Measurements from ENCODE around the gene SFXN1. TPM values are rescaled to one million over a fixed set of nuclear protein-coding genes. Genes with fewer than 3 reads are reported as not detected.

Gene SFXN1
- total RNA-seq, 1 donor: 40.9 TPM

DNA sequence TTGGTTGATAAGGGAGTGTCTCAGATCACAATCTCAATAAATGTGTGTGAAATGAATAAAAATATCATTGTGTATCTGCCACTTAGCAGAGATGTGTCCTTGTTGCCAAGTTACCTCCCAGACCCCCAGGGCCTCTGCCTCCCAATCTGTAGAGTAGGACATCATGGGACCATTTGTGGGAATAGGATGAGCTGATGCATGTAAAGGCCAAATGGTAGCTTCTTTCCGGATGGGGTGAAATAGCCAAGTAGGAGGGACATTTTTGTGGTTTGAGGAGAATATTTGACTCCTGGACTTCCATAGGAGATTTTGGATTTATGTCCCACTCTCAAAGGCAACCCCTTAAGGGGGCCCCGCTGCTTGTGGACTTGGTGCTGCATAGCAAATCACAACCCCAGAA lies 96.9 kb downstream of the SFXN1 start:
- H4K20me1 ChIP-seq (ENCODE audit: insufficient read depth, low read length): no peaks in the 10 kb centered on the region
- no peak for DNase-seq (ENCODE audit: insufficient read length, low spot score, missing footprints)
- H3K79me2 ChIP-seq (ENCODE audit: insufficient read depth, low read length): no peaks in the 10 kb centered on the region
- H3K27ac ChIP-seq (ENCODE audit: low read depth, low read length): no peak overlapping the region
- H3K4me2 ChIP-seq (ENCODE audit: insufficient read depth, low read length): no peak overlapping the region
- no peak overlapping the region for H3K4me3 ChIP-seq (ENCODE audit: insufficient read depth, low read length)
- H3K27me3 ChIP-seq (ENCODE audit: insufficient read depth, low read length): no peaks in the 10 kb centered on the region
- H2AFZ ChIP-seq (ENCODE audit: low read length): no peak overlapping the region
- H3K36me3 ChIP-seq (ENCODE audit: insufficient read depth, low read length): no peaks in the 10 kb centered on the region
- TF ChIP-seq, protein P1, sequence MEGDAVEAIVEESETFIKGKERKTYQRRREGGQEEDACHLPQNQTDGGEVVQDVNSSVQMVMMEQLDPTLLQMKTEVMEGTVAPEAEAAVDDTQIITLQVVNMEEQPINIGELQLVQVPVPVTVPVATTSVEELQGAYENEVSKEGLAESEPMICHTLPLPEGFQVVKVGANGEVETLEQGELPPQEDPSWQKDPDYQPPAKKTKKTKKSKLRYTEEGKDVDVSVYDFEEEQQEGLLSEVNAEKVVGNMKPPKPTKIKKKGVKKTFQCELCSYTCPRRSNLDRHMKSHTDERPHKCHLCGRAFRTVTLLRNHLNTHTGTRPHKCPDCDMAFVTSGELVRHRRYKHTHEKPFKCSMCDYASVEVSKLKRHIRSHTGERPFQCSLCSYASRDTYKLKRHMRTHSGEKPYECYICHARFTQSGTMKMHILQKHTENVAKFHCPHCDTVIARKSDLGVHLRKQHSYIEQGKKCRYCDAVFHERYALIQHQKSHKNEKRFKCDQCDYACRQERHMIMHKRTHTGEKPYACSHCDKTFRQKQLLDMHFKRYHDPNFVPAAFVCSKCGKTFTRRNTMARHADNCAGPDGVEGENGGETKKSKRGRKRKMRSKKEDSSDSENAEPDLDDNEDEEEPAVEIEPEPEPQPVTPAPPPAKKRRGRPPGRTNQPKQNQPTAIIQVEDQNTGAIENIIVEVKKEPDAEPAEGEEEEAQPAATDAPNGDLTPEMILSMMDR (IDR thresholded peaks at IDR 0.05; ENCODE audit: extremely low read depth, low read depth, low read length): no peak
- no peaks in the 10 kb centered on the region for H3K9me3 ChIP-seq (ENCODE audit: low read depth, low read length)
- no peaks in the 10 kb centered on the region for H3K4me1 ChIP-seq (ENCODE audit: insufficient read depth, low read length)

GRCh38 chr5:175576096-175576495 lies 97.7 kb downstream of the SFXN1 start:
- no peak overlapping the region for H3K4me2 ChIP-seq (ENCODE audit: insufficient read depth, low read length)
- H3K36me3 ChIP-seq (ENCODE audit: insufficient read depth, low read length): no peaks in the 10 kb centered on the region
- H3K27ac ChIP-seq (ENCODE audit: low read depth, low read length): no peak overlapping the region
- H3K27me3 ChIP-seq (ENCODE audit: insufficient read depth, low read length): no peaks in the 10 kb centered on the region
- no peak for DNase-seq (ENCODE audit: insufficient read length, low spot score, missing footprints)
- H3K79me2 ChIP-seq (ENCODE audit: insufficient read depth, low read length): no peaks in the 10 kb centered on the region
- no peak overlapping the region for H3K4me3 ChIP-seq (ENCODE audit: insufficient read depth, low read length)
- TF ChIP-seq, protein P1 (IDR thresholded peaks at IDR 0.05; ENCODE audit: extremely low read depth, low read depth, low read length): no peak
- no peaks in the 10 kb centered on the region for H3K9me3 ChIP-seq (ENCODE audit: low read depth, low read length)
- H4K20me1 ChIP-seq (ENCODE audit: insufficient read depth, low read length): no peaks in the 10 kb centered on the region
- no peaks in the 10 kb centered on the region for H3K4me1 ChIP-seq (ENCODE audit: insufficient read depth, low read length)
- no peak overlapping the region for H2AFZ ChIP-seq (ENCODE audit: low read length)

- H3K27ac ChIP-seq (ENCODE audit: low read depth, low read length): no peak overlapping the region
Observed at GRCh38 chr5:175576591-175576990, 98.2 kb downstream of the SFXN1 start.

More at GRCh38 chr5:175576591-175576990, 98.2 kb downstream of the SFXN1 start:
- Histone ChIP-seq H3K27me3 (ENCODE audit: insufficient read depth, low read length) (no peaks in the 10 kb centered on the region), H2AFZ (ENCODE audit: low read length) (no peak overlapping the region), H3K79me2 (ENCODE audit: insufficient read depth, low read length) (no peaks in the 10 kb centered on the region), H4K20me1 (ENCODE audit: insufficient read depth, low read length) (no peaks in the 10 kb centered on the region), H3K4me3 (ENCODE audit: insufficient read depth, low read length) (no peak overlapping the region), H3K4me2 (ENCODE audit: insufficient read depth, low read length) (no peak overlapping the region), H3K4me1 (ENCODE audit: insufficient read depth, low read length) (no peaks in the 10 kb centered on the region), H3K36me3 (ENCODE audit: insufficient read depth, low read length) (no peaks in the 10 kb centered on the region), H3K9me3 (ENCODE audit: low read depth, low read length) (no peaks in the 10 kb centered on the region)
- TF ChIP-seq, protein P1 (IDR thresholded peaks at IDR 0.05; ENCODE audit: extremely low read depth, low read depth, low read length): no peak
- no peak for DNase-seq (ENCODE audit: insufficient read length, low spot score, missing footprints)

Other genes with a start within 250 kb of the SFXN1 start
- gene DRD1, start 34.4 kb upstream of the SFXN1 start, total RNA-seq: under 0.01 TPM in 1 of 2 replicates, not detected in the other
- 0.36 and 0.59 TPM in 2 replicates for gene HRH2, start 179.5 kb downstream of the SFXN1 start, total RNA-seq

All from osteoblast (primary cell).